Activated T-helper 9 cell treated with anti-CD3 and anti-CD28 coated beads, Interleukin-2, amount 50 U/mL, for 16 hours (primary cell): ENCODE measurements around the gene UBTFL1.
"Not testable (repeated sequence)": the region's sequence is repeated elsewhere in the genome, so short reads cannot be mapped to it uniquely, and the experiment has no call there.

Experiments
- DNase-seq: peaks from one replicate; pipeline ENCODE4 v3.0.0-alpha.2; 2020; ENCODE audit warnings: low read depth

UBTFL1 gene

GRCh38 chr11:90085650-90086049 lies at the start of gene UBTFL1:
UBTFL1 (plus strand) TSS chr11:90085950; CDS start chr11:90085950, 0 bp downstream.
- not testable (repeated sequence) for DNase-seq

GRCh38 chr11:90051591-90052209 lies 34.0 kb upstream of the UBTFL1 start:
- not testable (repeated sequence) for DNase-seq

- DNase-seq = not testable (repeated sequence)
Observed at GRCh38 chr11:90052311-90052710, 33.4 kb upstream of the UBTFL1 start.

- DNase-seq = not testable (repeated sequence)
Observed at GRCh38 chr11:90053545-90053944, 32.2 kb upstream of the UBTFL1 start.

GRCh38 chr11:90088731-90089130 lies 3.0 kb downstream of the UBTFL1 start:
- not testable (repeated sequence) for DNase-seq

- not testable (repeated sequence) for DNase-seq
Observed at GRCh38 chr11:90095230-90095924, 9.6 kb downstream of the UBTFL1 start.

GRCh38 chr11:90098261-90098660 lies 12.5 kb downstream of the UBTFL1 start:
- not testable (repeated sequence) for DNase-seq

GRCh38 chr11:90100431-90100830 lies 14.7 kb downstream of the UBTFL1 start:
- no peak for DNase-seq

- DNase-seq = no peak
Observed at GRCh38 chr11:90113541-90113940, 27.8 kb downstream of the UBTFL1 start.

GRCh38 chr11:90120191-90120590 lies 34.4 kb downstream of the UBTFL1 start:
- DNase-seq = no peak

GRCh38 chr11:90124371-90124770 lies 38.6 kb downstream of the UBTFL1 start:
- DNase-seq = no peak

- no peak for DNase-seq
Observed at GRCh38 chr11:90124946-90125345, 39.2 kb downstream of the UBTFL1 start.

GRCh38 chr11:90133560-90134477 lies 48.1 kb downstream of the UBTFL1 start:
- no peak for DNase-seq

GRCh38 chr11:90134478-90135003 lies 48.8 kb downstream of the UBTFL1 start, which contains the start of gene NAALAD2:
NAALAD2 (plus strand) TSS chr11:90134663; CDS start chr11:90134759, 96 bp downstream.
- DNase-seq = no peak

GRCh38 chr11:90135016-90135415 lies 49.3 kb downstream of the UBTFL1 start:
- DNase-seq = no peak
